CD4-positive, alpha-beta memory T cell (primary cell): ENCODE results near the gene CENPB. TPM values are rescaled to one million over a fixed set of nuclear protein-coding genes. Genes with fewer than 3 reads are reported as not detected.

Experiments used
- CTCF ChIA-PET: fragments of 350-600 bp; sonication (Branson Sonifier 250); formaldehyde crosslinking; loops from one replicate; lab custom pipeline; 2021; ENCODE audit warnings: inconsistent platforms; ENCODE audit not compliant: partially characterized antibody; lab: Charles Lee
- POLR2A ChIA-PET: fragments of 350-600 bp; sonication (Branson Sonifier 250); formaldehyde crosslinking; loops from one replicate; lab custom pipeline; 2021; ENCODE audit not compliant: partially characterized antibody; lab: Charles Lee
- DNase-seq, 5 donors: peaks; one replicate each; pipeline versions ENCODE4 v3.0.0 to v3.0.0-alpha.2; 2020 to 2022; ENCODE audit warnings: mixed read lengths in 1 of 5
- H3K27ac ChIP-seq: one replicate; pipeline ENCODE4 v1.7.0; 2013; ENCODE audit warnings: low read depth, low read length
- H3K27me3 ChIP-seq: 2 replicates; pipeline ENCODE4 v1.7.0; 2013; ENCODE audit warnings: mild to moderate bottlenecking, low read length, moderate library complexity; ENCODE audit not compliant: insufficient read depth
- H3K36me3 ChIP-seq: 2 replicates; pipeline ENCODE4 v1.7.0; 2013; ENCODE audit warnings: mild to moderate bottlenecking, low read length, moderate library complexity; ENCODE audit not compliant: insufficient read depth
- H3K4me1 ChIP-seq: 2 replicates; pipeline ENCODE4 v1.7.0; 2013; ENCODE audit warnings: mild to moderate bottlenecking, low read length, moderate library complexity; ENCODE audit not compliant: insufficient read depth
- H3K4me3 ChIP-seq, 2 donors: one replicate each; pipeline ENCODE4 v1.7.0; 2013; ENCODE audit warnings: low read length in 2 of 2, mild to moderate bottlenecking in 1 of 2
- H3K9me3 ChIP-seq, 2 donors: one replicate each; pipeline ENCODE4 v1.7.0; 2013; ENCODE audit warnings: low read length in 2 of 2, control low read depth in 1 of 2; ENCODE audit not compliant: control insufficient read depth in 1 of 2
- H3K27ac Mint-ChIP-seq, 7 donors: one replicate each; pipeline ENCODE4 v1.8.0; 2020 to 2021; ENCODE audit warnings: mixed read lengths in 7 of 7, mild to moderate bottlenecking in 6 of 7, inconsistent platforms in 3 of 7, moderate library complexity in 3 of 7
- H3K27me3 Mint-ChIP-seq, 2 donors: one replicate each; pipeline ENCODE4 v1.8.0; 2020 to 2021; ENCODE audit warnings: mixed read lengths in 2 of 2
- H3K36me3 Mint-ChIP-seq, 2 donors: one replicate each; pipeline ENCODE4 v1.8.0; 2020 to 2021; ENCODE audit warnings: mixed read lengths in 2 of 2, inconsistent platforms in 1 of 2, mild to moderate bottlenecking in 1 of 2
- H3K4me1 Mint-ChIP-seq, 4 donors: one replicate each; pipeline ENCODE4 v1.8.0; 2020 to 2021; ENCODE audit warnings: mixed read lengths in 4 of 4, mild to moderate bottlenecking in 1 of 4
- H3K4me3 Mint-ChIP-seq, 8 donors: one replicate each; pipeline ENCODE4 v1.8.0; 2020 to 2021; ENCODE audit warnings: mixed read lengths in 8 of 8, mild to moderate bottlenecking in 7 of 8, moderate library complexity in 6 of 8, inconsistent platforms in 3 of 8
- H3K9me3 Mint-ChIP-seq, 8 donors: one replicate each; pipeline ENCODE4 v1.8.0; 2020 to 2021; ENCODE audit warnings: mixed read lengths in 8 of 8, mild to moderate bottlenecking in 5 of 8, inconsistent platforms in 3 of 8, moderate library complexity in 1 of 8
- intact Hi-C: fragments of 100-400 bp; cut with micrococcal nuclease; formaldehyde crosslinking; loops from one replicate; pipeline ENCODE4 v1.15.1; 2023
- polyA plus RNA-seq, 2 donors: library from polyadenylated mRNA; unstranded; fragments of 300-500 nt; fragmentation: Illumina TruSeq; gene quantifications; one replicate each; pipeline ENCODE4 v1.2.3, GENCODE V29; 2021
- total RNA-seq, 2 experiments: library from RNA; stranded (reverse); gene quantifications; one replicate each; pipeline ENCODE4 v1.2.3, GENCODE V29; 2021

Gene CENPB
- total and polyA plus RNA-seq, 4 experiments from 2014 or later = 0.56 to 56.7 (median 27.1) TPM

DNA sequence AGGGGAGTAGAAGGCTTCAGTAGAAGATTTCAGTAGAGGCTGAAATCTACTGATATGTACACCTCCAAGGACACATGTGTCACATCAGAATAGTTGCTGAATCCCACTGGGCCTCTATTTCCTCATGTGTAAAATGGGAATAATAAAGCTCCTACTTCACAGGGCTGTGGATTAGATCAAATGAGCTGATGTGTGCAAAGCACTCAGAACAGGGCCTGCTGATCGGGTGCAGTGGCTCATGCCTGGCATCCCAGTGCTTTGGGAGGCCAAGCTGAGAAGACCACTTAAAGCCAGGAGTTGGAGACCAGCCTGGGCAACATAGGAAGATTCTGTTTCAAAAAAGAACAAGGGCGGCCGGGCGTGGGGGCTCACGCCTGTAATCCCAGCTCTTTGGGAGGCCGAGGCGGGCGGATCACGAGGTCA, 25.7 kb upstream of the CENPB start:
- Histone ChIP-seq H3K36me3 (no peaks in the 10 kb centered on the region), H3K9me3 (no peaks in the 10 kb centered on the region), H3K27ac (peak overlapping the region; percentile 89), H3K4me3 (peak overlapping the region in 1 of 2 donors; percentile 54), H3K27me3 (no peaks in the 10 kb centered on the region), H3K4me1 (peaks cover 88% of the 10 kb centered on the region)
- H3K36me3 Mint-ChIP-seq = no peaks in the 10 kb centered on the region
- peak overlapping the region in 7 of 8 donors; percentile 83 to 94 (median 89) for H3K4me3 Mint-ChIP-seq
- intact Hi-C loops = loop anchor here (5.0 kb wide), 1 partner anchor 765 kb away; the partner anchor contains the start of gene MRPS26
- DNase-seq = no peak
- no peaks in the 10 kb centered on the region for H3K9me3 Mint-ChIP-seq
- H3K4me1 Mint-ChIP-seq = peaks cover 49 to 83% (median 67%) of the 10 kb centered on the region in 4 donors
- peak overlapping the region; percentile 97 to 100 (median 99) for H3K27ac Mint-ChIP-seq
- ChIA-PET CTCF (interaction anchor here (0.7 to 5.3 kb wide), 4 partner anchors 11 to 44 kb away, joined by 4 to 36 read pairs (median 6); partner anchors contain the start of gene CDC25B), POLR2A (interaction anchor here (1.4 to 7.0 kb wide), 5 partner anchors 12 to 227 kb away, joined by 4 to 97 read pairs (median 5); partner anchors contain the start of genes ADISSP and CENPB)
- H3K27me3 Mint-ChIP-seq = no peaks in the 10 kb centered on the region

- Mint-ChIP-seq H3K9me3 (no peaks in the 10 kb centered on the region), H3K36me3 (peaks cover 6% of the 10 kb centered on the region in 2 donors), H3K4me1 (peaks cover 53 to 83% (median 69%) of the 10 kb centered on the region in 4 donors), H3K27me3 (no peaks in the 10 kb centered on the region), H3K27ac (peak overlapping the region; percentile 97 to 100 (median 99)), H3K4me3 (peak overlapping the region; percentile 83 to 94 (median 89))
- peak overlapping the region in 1 of 2 donors; percentile 54 for H3K4me3 ChIP-seq
- H3K4me1 ChIP-seq = peaks cover 90% of the 10 kb centered on the region
- intact Hi-C loops = loop anchor here (1.0 to 5.0 kb wide), 4 partner anchors 9 to 764 kb away; partner anchors contain the start of genes ADISSP, AP5S1, CDC25B and MRPS26
- no peaks in the 10 kb centered on the region for H3K9me3 ChIP-seq
- ChIA-PET POLR2A (interaction anchor here (0.6 to 7.0 kb wide), 8 partner anchors 13 to 228 kb away, joined by 3 to 97 read pairs (median 4); partner anchors contain the start of genes ADISSP and CENPB), CTCF (interaction anchor here (0.7 to 5.3 kb wide), 4 partner anchors 16 to 510 kb away, joined by 3 to 36 read pairs (median 6); partner anchors contain the start of gene CDC25B)
- H3K36me3 ChIP-seq = no peaks in the 10 kb centered on the region
- H3K27me3 ChIP-seq = no peaks in the 10 kb centered on the region
- peak overlapping the region; percentile 89 for H3K27ac ChIP-seq
- DNase-seq = peak; percentile 92 to 97 (median 94)
Observed at GRCh38 chr20:3811467-3812258, 25.1 kb upstream of the CENPB start.

DNA sequence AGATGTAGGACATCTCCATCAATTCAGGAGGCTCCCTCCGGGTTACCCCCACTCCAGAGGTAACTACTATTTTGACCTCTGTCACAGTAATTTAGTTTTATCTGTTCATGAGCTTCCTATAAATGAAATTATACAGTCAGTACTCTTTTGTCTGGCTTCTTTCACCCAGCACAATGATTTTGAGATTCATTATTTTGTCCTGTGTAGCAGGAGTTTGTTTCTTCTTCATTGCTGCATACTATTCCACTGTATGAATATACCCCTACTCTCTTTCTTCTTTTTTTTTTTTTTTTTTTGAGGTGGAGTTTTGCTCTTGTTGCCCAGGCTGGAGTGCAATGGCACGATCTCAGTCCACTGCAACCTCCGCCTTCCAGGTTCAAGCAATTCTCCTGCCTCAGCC, 22.0 kb upstream of the CENPB start:
- no peak for DNase-seq
- no peaks in the 10 kb centered on the region for H3K9me3 Mint-ChIP-seq
- H3K27ac Mint-ChIP-seq = peak overlapping the region in 5 of 7 donors; percentile 46 to 87 (median 62)
- peaks cover 31 to 33% of the 10 kb centered on the region in 2 donors for H3K36me3 Mint-ChIP-seq
- Histone ChIP-seq H3K4me1 (peaks cover 92% of the 10 kb centered on the region), H3K4me3 (no peak overlapping the region), H3K36me3 (peaks cover 27% of the 10 kb centered on the region), H3K27me3 (no peaks in the 10 kb centered on the region), H3K27ac (peak overlapping the region; percentile 46), H3K9me3 (no peaks in the 10 kb centered on the region)
- no peak overlapping the region for H3K4me3 Mint-ChIP-seq
- ChIA-PET CTCF (interaction anchor here (5.3 kb wide), 1 partner anchor 13 kb away, joined by 36 read pairs; the partner anchor contains the start of gene CDC25B), POLR2A (no interaction called here)
- intact Hi-C loops = no loop called here
- peaks cover 56 to 84% (median 67%) of the 10 kb centered on the region in 4 donors for H3K4me1 Mint-ChIP-seq
- H3K27me3 Mint-ChIP-seq = no peaks in the 10 kb centered on the region

DNA sequence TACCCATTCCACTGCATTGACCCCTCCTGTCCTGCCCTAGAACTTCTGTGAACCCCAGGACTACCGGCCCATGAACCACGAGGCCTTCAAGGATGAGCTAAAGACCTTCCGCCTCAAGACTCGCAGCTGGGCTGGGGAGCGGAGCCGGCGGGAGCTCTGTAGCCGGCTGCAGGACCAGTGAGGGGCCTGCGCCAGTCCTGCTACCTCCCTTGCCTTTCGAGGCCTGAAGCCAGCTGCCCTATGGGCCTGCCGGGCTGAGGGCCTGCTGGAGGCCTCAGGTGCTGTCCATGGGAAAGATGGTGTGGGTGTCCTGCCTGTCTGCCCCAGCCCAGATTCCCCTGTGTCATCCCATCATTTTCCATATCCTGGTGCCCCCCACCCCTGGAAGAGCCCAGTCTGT, 18.2 kb upstream of the CENPB start:
- POLR2A ChIA-PET = interaction anchor here (0.6 to 1.6 kb wide), 2 partner anchors 9 to 277 kb away, joined by 3 to 10 read pairs; no protein-coding TSS in a partner anchor
- no peak for DNase-seq
- Histone ChIP-seq H3K4me1 (peaks cover 93% of the 10 kb centered on the region), H3K27me3 (no peaks in the 10 kb centered on the region), H3K36me3 (peaks cover 62% of the 10 kb centered on the region), H3K9me3 (no peaks in the 10 kb centered on the region), H3K4me3 (no peak overlapping the region), H3K27ac (no peak overlapping the region)
- Mint-ChIP-seq H3K4me1 (peaks cover 42 to 86% (median 61%) of the 10 kb centered on the region in 4 donors), H3K9me3 (no peaks in the 10 kb centered on the region), H3K4me3 (peak overlapping the region in 1 of 8 donors; percentile 20), H3K36me3 (peaks cover 63 to 66% of the 10 kb centered on the region in 2 donors), H3K27ac (peak overlapping the region in 5 of 7 donors; percentile 72 to 87 (median 85)), H3K27me3 (no peaks in the 10 kb centered on the region)
- CTCF ChIA-PET = no interaction called here
- intact Hi-C loops = no loop called here

DNA sequence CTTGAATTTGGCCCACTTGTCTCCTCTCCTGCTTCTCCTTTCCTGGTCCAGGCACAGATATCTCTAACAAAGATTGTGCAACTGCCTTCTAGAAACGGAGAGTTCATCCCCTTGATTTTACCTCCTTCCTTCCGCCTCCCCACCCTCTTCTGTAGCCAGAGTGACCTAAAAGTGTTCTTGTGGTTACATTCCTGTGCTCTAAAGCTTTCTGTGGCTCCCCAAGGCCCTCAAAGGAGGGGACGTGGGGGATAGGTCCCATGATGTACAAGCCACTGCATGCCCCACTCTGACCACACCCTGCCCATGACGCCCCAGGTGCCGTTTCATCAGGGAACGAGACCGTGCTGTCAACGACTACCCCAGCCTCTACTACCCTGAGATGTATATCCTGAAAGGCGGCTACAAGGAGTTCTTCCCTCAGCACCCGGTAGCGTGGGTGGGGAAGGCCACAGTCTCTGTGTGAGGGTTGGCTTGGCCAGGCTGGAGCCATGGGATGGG, 17.8 kb upstream of the CENPB start:
- no peaks in the 10 kb centered on the region for H3K27me3 ChIP-seq
- Mint-ChIP-seq H3K27me3 (no peaks in the 10 kb centered on the region), H3K4me3 (peak overlapping the region in 3 of 8 donors; percentile 46 to 64 (median 55)), H3K9me3 (no peaks in the 10 kb centered on the region), H3K36me3 (peaks cover 66 to 70% of the 10 kb centered on the region in 2 donors), H3K4me1 (peaks cover 44 to 91% (median 64%) of the 10 kb centered on the region in 4 donors), H3K27ac (peak overlapping the region in 6 of 7 donors; percentile 15 to 87 (median 84))
- peak overlapping the region; percentile 14 for H3K27ac ChIP-seq
- DNase-seq = no peak
- ChIA-PET CTCF (interaction anchor here (1.0 kb wide), 1 partner anchor 16 kb away, joined by 3 read pairs; the partner anchor contains the start of gene AP5S1), POLR2A (interaction anchor here (1.6 kb wide), 1 partner anchor 9 kb away, joined by 10 read pairs; no protein-coding TSS in a partner anchor)
- peaks cover 95% of the 10 kb centered on the region for H3K4me1 ChIP-seq
- peaks cover 62% of the 10 kb centered on the region for H3K36me3 ChIP-seq
- intact Hi-C loops = no loop called here
- H3K4me3 ChIP-seq = no peak overlapping the region
- H3K9me3 ChIP-seq = no peaks in the 10 kb centered on the region

DNA sequence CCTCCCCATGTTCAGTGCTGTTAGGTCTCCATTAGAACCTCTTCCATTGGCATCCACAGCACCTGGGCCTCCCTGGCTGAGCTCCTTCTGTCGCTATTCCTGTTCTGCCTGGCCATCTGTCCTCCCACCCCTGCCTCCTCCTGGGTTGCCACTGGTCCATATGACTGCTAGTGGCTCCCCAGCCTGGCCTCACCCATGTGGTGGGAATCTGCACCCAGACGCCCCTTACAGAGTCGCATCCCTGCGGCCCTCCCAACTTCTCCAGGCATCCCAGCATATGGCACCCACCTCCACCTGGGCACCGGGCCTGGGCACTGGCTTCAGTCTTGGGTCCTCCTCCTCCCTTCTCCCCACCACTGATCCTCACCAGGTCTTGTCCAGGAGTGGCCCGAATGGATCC, 17.3 kb upstream of the CENPB start:
- no peak overlapping the region for H3K4me3 ChIP-seq
- H3K4me1 ChIP-seq = peaks cover 98% of the 10 kb centered on the region
- intact Hi-C loops = no loop called here
- no peaks in the 10 kb centered on the region for H3K9me3 ChIP-seq
- no peak for DNase-seq
- H3K27me3 ChIP-seq = no peaks in the 10 kb centered on the region
- ChIA-PET CTCF (interaction anchor here (1.0 kb wide), 1 partner anchor 16 kb away, joined by 3 read pairs; the partner anchor contains the start of gene AP5S1), POLR2A (interaction anchor here (0.7 to 1.4 kb wide), 2 partner anchors 12 to 36 kb away, joined by 3 to 5 read pairs; partner anchors contain the start of gene ADISSP)
- H3K27ac ChIP-seq = peak overlapping the region; percentile 14
- no peaks in the 10 kb centered on the region for H3K27me3 Mint-ChIP-seq
- H3K4me1 Mint-ChIP-seq = peaks cover 48 to 95% (median 69%) of the 10 kb centered on the region in 4 donors
- peak overlapping the region; percentile 65 to 95 (median 85) for H3K27ac Mint-ChIP-seq
- peaks cover 71 to 74% of the 10 kb centered on the region in 2 donors for H3K36me3 Mint-ChIP-seq
- H3K4me3 Mint-ChIP-seq = peak overlapping the region in 6 of 8 donors; percentile 49 to 69 (median 62)
- no peaks in the 10 kb centered on the region for H3K9me3 Mint-ChIP-seq
- peaks cover 62% of the 10 kb centered on the region for H3K36me3 ChIP-seq
